Activated T-cell treated with anti-CD3 and anti-CD28 coated beads for 1 hour (primary cell): Measurements from ENCODE around the gene CELA2B.
"Not testable (repeated sequence)": the region's sequence is repeated elsewhere in the genome, so short reads cannot be mapped to it uniquely, and the experiment has no call there.

ENCODE experiments used
- DNase-seq: peaks from one replicate; pipeline ENCODE4 v3.0.0-alpha.2; 2020; ENCODE audit warnings: low read depth

CELA2B gene

GRCh38 chr1:15445390-15446122 is 30.3 kb upstream of the CELA2B start:
- no peak for DNase-seq

GRCh38 chr1:15446212-15446611 is 29.7 kb upstream of the CELA2B start:
- no peak for DNase-seq

GRCh38 chr1:15448877-15449462 is 26.9 kb upstream of the CELA2B start:
- no peak for DNase-seq

- no peak for DNase-seq
Measured at GRCh38 chr1:15449567-15449966, 26.3 kb upstream of the CELA2B start.

GRCh38 chr1:15451014-15451722 is 24.7 kb upstream of the CELA2B start:
- DNase-seq: no peak

GRCh38 chr1:15452216-15452615 is 23.7 kb upstream of the CELA2B start:
- no peak for DNase-seq

- DNase-seq: no peak
Measured at GRCh38 chr1:15452866-15453571, 22.9 kb upstream of the CELA2B start.

GRCh38 chr1:15453734-15454133 is 22.2 kb upstream of the CELA2B start:
- no peak for DNase-seq

- DNase-seq: no peak
Measured at GRCh38 chr1:15454256-15454655, 21.6 kb upstream of the CELA2B start.

- DNase-seq: no peak
Measured at GRCh38 chr1:15455522-15455921, 20.4 kb upstream of the CELA2B start.

GRCh38 chr1:15456313-15456954 is 19.5 kb upstream of the CELA2B start, which contains the start of gene CELA2A:
CELA2A (plus strand) TSS chr1:15456732; CDS start chr1:15456754, 22 bp downstream.
- DNase-seq: no peak

- DNase-seq: no peak
Measured at GRCh38 chr1:15457585-15457984, 18.3 kb upstream of the CELA2B start.

GRCh38 chr1:15458388-15458787 is 17.5 kb upstream of the CELA2B start:
- not testable (repeated sequence) for DNase-seq

- DNase-seq: no peak
Measured at GRCh38 chr1:15459771-15460707, 15.9 kb upstream of the CELA2B start.

- no peak for DNase-seq
Measured at GRCh38 chr1:15460708-15461095, 15.2 kb upstream of the CELA2B start.

- not testable (repeated sequence) for DNase-seq
Measured at GRCh38 chr1:15463064-15463800, 12.7 kb upstream of the CELA2B start.

- DNase-seq: not testable (repeated sequence)
Measured at GRCh38 chr1:15463926-15464322, 12.0 kb upstream of the CELA2B start.

- no peak for DNase-seq
Measured at GRCh38 chr1:15465674-15466073, 10.2 kb upstream of the CELA2B start.

GRCh38 chr1:15466955-15467625 is 8.8 kb upstream of the CELA2B start:
- DNase-seq: not testable (repeated sequence)

- DNase-seq: no peak
Measured at GRCh38 chr1:15468145-15468544, 7.8 kb upstream of the CELA2B start.
